GM12878 (cell line): ENCODE measurements around the gene CACNA2D3. TPM values are rescaled to one million over a fixed set of nuclear protein-coding genes. Genes with fewer than 3 reads are reported as not detected.

Experiments
- ATAC-seq: fragments of 200-7000 bp; cut with Tn5 transposase; 3 replicates; pipeline ENCODE4 v1.9.1; 2020; ENCODE audit warnings: mild to moderate bottlenecking, moderate library complexity
- BruUV-seq: library from RNA; stranded (reverse); fragments of 400-500 nt; replicated peaks from 2 replicates; lab custom pipeline; 2021; lab: Mats Ljungman, UMichigan
- CTCF ChIA-PET: fragments of 300-600 bp; sonication (Branson Sonifier 250); formaldehyde crosslinking; extraction: SDS; loops from one replicate; lab custom pipeline; 2021; ENCODE audit warnings: inconsistent platforms; lab: Yijun Ruan, JAX
- POLR2A ChIA-PET: fragments of 350-600 bp; formaldehyde crosslinking; extraction: SDS; loops from one replicate; lab custom pipeline; 2021; ENCODE audit warnings: inconsistent platforms; lab: Charles Lee
- RAD21 ChIA-PET: fragments of 300-600 bp; sonication (Branson Sonifier 250); formaldehyde crosslinking; loops from one replicate; lab custom pipeline; 2023; ENCODE audit warnings: antibody characterized with exemption; ENCODE audit not compliant: unreplicated experiment; lab: Charles Lee
- SMC1A ChIA-PET: fragments of 300-600 bp; sonication (Branson Sonifier 250); formaldehyde crosslinking; loops from one replicate; lab custom pipeline; 2023; ENCODE audit not compliant: unreplicated experiment, uncharacterized antibody; lab: Charles Lee
- DNase-seq: peaks from one replicate; pipeline ENCODE4 v3.0.0-alpha.2; 2011; ENCODE audit warnings: low read depth, low spot score
- FAIRE-seq: peaks from 3 replicates; lab custom pipeline; 2011; peaks lifted over from hg19 to GRCh38; lab: Jason Lieb, UNC
- H2AFZ ChIP-seq: 2 replicates; pipeline ENCODE4 v1.6.0; 2011; ENCODE audit warnings: low read depth, low read length, control low read depth; ENCODE audit not compliant: control insufficient read depth
- H3K27ac ChIP-seq: 2 replicates; pipeline ENCODE4 v1.5.1; 2011; ENCODE audit warnings: control low read depth; ENCODE audit not compliant: control insufficient read depth, insufficient read depth
- H3K27me3 ChIP-seq, 2 experiments: replicated peaks in 1 of 2; 2 replicates each; pipeline versions ENCODE4 v1.6.0 to v1.6.1; 2011; ENCODE audit warnings: low read length in 1 of 2; ENCODE audit not compliant: control insufficient read depth in 2 of 2, insufficient read depth in 2 of 2
- H3K36me3 ChIP-seq, 2 experiments: 2 replicates each; pipeline ENCODE4 v1.5.1; 2011; ENCODE audit warnings: low read length in 1 of 2; ENCODE audit not compliant: control insufficient read depth in 2 of 2, insufficient read depth in 2 of 2
- H3K4me1 ChIP-seq: 2 replicates; pipeline ENCODE4 v1.6.1; 2011; ENCODE audit warnings: mild to moderate bottlenecking, low read length, moderate library complexity, mixed read lengths; ENCODE audit not compliant: control insufficient read depth, insufficient read depth
- H3K4me2 ChIP-seq: 2 replicates; pipeline ENCODE4 v1.6.0; 2011; ENCODE audit warnings: control low read depth; ENCODE audit not compliant: control insufficient read depth, insufficient read depth
- H3K4me3 ChIP-seq: fragments of 200-600 bp; sonication (generic); 2 replicates; pipeline ENCODE4 v1.5.1; 2016
- H3K79me2 ChIP-seq: 2 replicates; pipeline ENCODE4 v1.6.0; 2011; ENCODE audit warnings: low read length; ENCODE audit not compliant: control insufficient read depth, insufficient read depth
- H3K9ac ChIP-seq: 2 replicates; pipeline ENCODE4 v1.8.0; 2011; ENCODE audit warnings: low read length, control low read depth, mixed read lengths; ENCODE audit not compliant: control insufficient read depth, insufficient read depth
- H3K9me3 ChIP-seq: replicated peaks from 3 replicates; pipeline ENCODE4 v1.5.1; 2011; ENCODE audit warnings: mild to moderate bottlenecking, low read length; ENCODE audit not compliant: control insufficient read depth, insufficient read depth
- H4K20me1 ChIP-seq: 2 replicates; pipeline ENCODE4 v1.6.0; 2011; ENCODE audit not compliant: control insufficient read depth, insufficient read depth
- BCL3 ChIP-seq: IDR thresholded peaks from 2 replicates; pipeline ENCODE4 v1.6.1; 2011; ENCODE audit warnings: borderline replicate concordance, low read depth, mild to moderate bottlenecking, moderate library complexity, low read length; ENCODE audit not compliant: insufficient read depth, poor library complexity, severe bottlenecking
- EED ChIP-seq: sonication (generic); IDR thresholded peaks from 2 replicates; pipeline ENCODE4 v1.6.1; 2016; ENCODE audit warnings: antibody characterized with exemption, low read depth
- FOS ChIP-seq: IDR thresholded peaks from 3 replicates; pipeline ENCODE4 v1.6.1; 2011; ENCODE audit warnings: borderline replicate concordance; ENCODE audit not compliant: insufficient read length; ENCODE audit errors: extremely low read depth
- HDAC2 ChIP-seq: fragments of 200-600 bp; sonication (generic); IDR thresholded peaks from 2 replicates; pipeline ENCODE4 v1.6.1; 2017
- IRF4 ChIP-seq: IDR thresholded peaks from 2 replicates; pipeline ENCODE4 v1.6.1; 2011; ENCODE audit warnings: low read depth, low read length
- NKRF ChIP-seq: fragments of 450-650 bp; conservative IDR thresholded peaks from 2 replicates; pipeline ENCODE4 v1.6.1; 2017; ENCODE audit warnings: mild to moderate bottlenecking, moderate library complexity
- NR2C1 ChIP-seq: fragments of 450-650 bp; IDR thresholded peaks from 2 replicates; pipeline ENCODE4 v1.6.1; 2017; ENCODE audit warnings: antibody characterized with exemption, mild to moderate bottlenecking, moderate library complexity
- POU2F2 ChIP-seq: IDR thresholded peaks from 3 replicates; pipeline ENCODE4 v1.6.1; 2011; ENCODE audit warnings: low read depth, mild to moderate bottlenecking, low read length, borderline replicate concordance
- SREBF2 ChIP-seq: IDR thresholded peaks from 2 replicates; pipeline ENCODE4 v1.6.1; 2012; ENCODE audit warnings: mild to moderate bottlenecking, low read length
- SUZ12 ChIP-seq: fragments of 200-600 bp; sonication (generic); IDR thresholded peaks from one replicate; pipeline ENCODE4 v1.6.1; 2018; ENCODE audit warnings: antibody characterized with exemption, mild to moderate bottlenecking; ENCODE audit not compliant: unreplicated experiment
- TCF3 ChIP-seq: IDR thresholded peaks from 2 replicates; pipeline ENCODE4 v1.6.1; 2012; ENCODE audit warnings: low read depth, mild to moderate bottlenecking, low read length, borderline replicate concordance; ENCODE audit not compliant: insufficient read depth
- USF2 ChIP-seq: IDR thresholded peaks from 2 replicates; pipeline ENCODE4 v1.6.1; 2011; ENCODE audit warnings: low read depth, low read length, improper control_type of control experiment, borderline replicate concordance
- YBX1 ChIP-seq: fragments of 450-650 bp; IDR thresholded peaks from 2 replicates; pipeline ENCODE4 v1.6.1; 2016; ENCODE audit warnings: antibody characterized with exemption
- ZNF274 ChIP-seq: IDR thresholded peaks from one replicate; pipeline ENCODE4 v1.8.0; 2011; ENCODE audit not compliant: insufficient read length, insufficient read depth
- WGBS: methylation state at CpG from one replicate; pipeline ENCODE4 v1.1.6; 2016; ENCODE audit warnings: low lambda C conversion rate; ENCODE audit not compliant: insufficient replicate concordance, insufficient coverage; ENCODE audit errors: missing lambda C conversion rate; 5-methylcytosine and 5-hydroxymethylcytosine counted together
- in situ Hi-C: fragments of 300-500 bp; cut with MboI; formaldehyde crosslinking; loops from 9 replicates; pipeline ENCODE4 v1.14.3; 2018; ENCODE audit warnings: mixed read lengths
- intact Hi-C: fragments of 100-400 bp; cut with micrococcal nuclease; formaldehyde crosslinking; loops from one replicate; pipeline ENCODE4 v1.14.2; 2022; ENCODE audit not compliant: unreplicated experiment
- polyA plus RNA-seq, 11 experiments: library from polyadenylated mRNA; depleted of rRNA in 4 of 11; unstranded in 6 of 11; stranded (reverse) in 5 of 11; fragments of >200 nt; fragmentation: Nextera tagmentation in 4 of 11; fragmentation: Illumina TruSeq in 1 of 11; extraction: Ambion mirVana in 4 of 11; extraction: Trizol in 1 of 11; gene quantifications; 1 replicate in 1 of 11; 2 replicates in 10 of 11; pipeline versions ENCODE4 v1.2.1 to v1.2.3, GENCODE V29; 2011 to 2016; ENCODE audit warnings: inconsistent platforms in 2 of 11, missing spikeins in 2 of 11, low read depth in 1 of 11
- total RNA-seq, 4 experiments: library from RNA; depleted of rRNA in 3 of 4; stranded (reverse); fragments of >200 nt in 3 of 4; fragmentation: Illumina TruSeq in 1 of 4; extraction: Trizol in 1 of 4; gene quantifications; 2 replicates each; pipeline versions ENCODE4 v1.2.1 to v1.2.3, GENCODE V29; 2013 to 2021

CACNA2D3 gene
- total and polyA plus RNA-seq, 10 of the 15 experiments (the other 5 are each of a cell fraction or from before 2014, with no cell fraction given) = not detected

- no peaks in the 10 kb centered on the region for H3K4me1 ChIP-seq
- no peak for TF ChIP-seq POU2F2
- no peak for TF ChIP-seq USF2
- TF ChIP-seq NKRF = no peak
- TF ChIP-seq SREBF2 = no peak
- no peak for TF ChIP-seq TCF3
- TF ChIP-seq EED = no peak
- no peak for TF ChIP-seq BCL3
- TF ChIP-seq YBX1 = no peak
- no peak for TF ChIP-seq IRF4
- TF ChIP-seq ZNF274 = no peak
- no peak for TF ChIP-seq HDAC2
- TF ChIP-seq NR2C1 = no peak
- no peak for TF ChIP-seq SUZ12
- no peak for TF ChIP-seq FOS
- in situ Hi-C loops = no loop called here
- no peak overlapping the region for H3K9ac ChIP-seq
- H2AFZ ChIP-seq = no peak overlapping the region
- no peak overlapping the region for H3K4me2 ChIP-seq
- H3K79me2 ChIP-seq = no peaks in the 10 kb centered on the region
- no peaks in the 10 kb centered on the region for H3K27me3 ChIP-seq
- H4K20me1 ChIP-seq = no peaks in the 10 kb centered on the region
- intact Hi-C loops = no loop called here
- ChIA-PET POLR2A (interaction anchor here (0.6 kb wide), 1 partner anchor 72 kb away, joined by 3 read pairs; no protein-coding TSS in a partner anchor), CTCF (interaction anchor here (1.4 kb wide), 1 partner anchor 8 kb away, joined by 3 read pairs; no protein-coding TSS in a partner anchor), RAD21 (no interaction called here), SMC1A (no interaction called here)
- H3K9me3 ChIP-seq = no peaks in the 10 kb centered on the region
- ATAC-seq (no peak), FAIRE-seq (no peak), DNase-seq (no peak)
- no peaks in the 10 kb centered on the region for H3K36me3 ChIP-seq
- BruUV-seq = no TSS peak
- no peak overlapping the region for H3K4me3 ChIP-seq
- WGBS = 15% methylated on average over 5 of the region's 5 CpGs
- H3K27ac ChIP-seq = no peak overlapping the region
These were observed 365.9 kb downstream of the CACNA2D3 start for GRCh38 chr3:54488297-54488696.
